Smooth muscle cell (in vitro differentiated cells): Measurements from ENCODE around the gene CLEC11A. TPM values are rescaled to one million over a fixed set of nuclear protein-coding genes. Genes with fewer than 3 reads are reported as not detected.
"Not testable (repeated sequence)": the region's sequence is repeated elsewhere in the genome, so short reads cannot be mapped to it uniquely, and the experiment has no call there.

Experiments
- DNase-seq: peaks from one replicate; lab custom pipeline; 2025; ENCODE audit not compliant: unreplicated experiment; lab: John Stamatoyannopoulos, UW
- H2AFZ ChIP-seq: fragments of 200-600 bp; sonication (generic); 2 replicates; pipeline ENCODE4 v1.6.0; 2016; ENCODE audit warnings: antibody characterized with exemption, low read depth, mild to moderate bottlenecking
- H3F3A ChIP-seq: fragments of 200-600 bp; sonication (generic); 2 replicates; pipeline ENCODE4 v1.6.0; 2017; ENCODE audit warnings: antibody characterized with exemption, low read depth
- H3K27ac ChIP-seq: fragments of 200-600 bp; sonication (generic); 2 replicates; pipeline ENCODE4 v1.5.1; 2016; ENCODE audit warnings: low read depth, mild to moderate bottlenecking
- H3K27me3 ChIP-seq: fragments of 200-600 bp; sonication (generic); 2 replicates; pipeline ENCODE4 v1.6.1; 2016; ENCODE audit warnings: low read depth, mild to moderate bottlenecking
- H3K36me3 ChIP-seq: fragments of 200-600 bp; sonication (generic); 2 replicates; pipeline ENCODE4 v1.5.1; 2016; ENCODE audit warnings: low read depth
- H3K4me1 ChIP-seq: fragments of 200-600 bp; sonication (generic); 2 replicates; pipeline ENCODE4 v1.5.1; 2016; ENCODE audit warnings: low read depth
- H3K4me2 ChIP-seq: fragments of 200-600 bp; sonication (generic); 2 replicates; pipeline ENCODE4 v1.6.0; 2016; ENCODE audit warnings: mild to moderate bottlenecking
- H3K4me3 ChIP-seq: fragments of 200-600 bp; sonication (generic); 2 replicates; pipeline ENCODE4 v1.5.1; 2016; ENCODE audit warnings: mild to moderate bottlenecking
- H3K79me2 ChIP-seq: fragments of 200-600 bp; sonication (generic); 2 replicates; pipeline ENCODE4 v1.6.0; 2016; ENCODE audit warnings: low read depth, mild to moderate bottlenecking
- H3K9ac ChIP-seq: fragments of 200-600 bp; sonication (generic); 2 replicates; pipeline ENCODE4 v1.6.0; 2016; ENCODE audit warnings: low read depth
- H3K9me3 ChIP-seq: fragments of 200-600 bp; sonication (generic); replicated peaks from 2 replicates; pipeline ENCODE4 v1.5.1; 2016; ENCODE audit warnings: low read depth
- H4K20me1 ChIP-seq: fragments of 200-600 bp; sonication (generic); 2 replicates; pipeline ENCODE4 v1.6.0; 2016; ENCODE audit warnings: low read depth
- WGBS: methylation state at CpG from one replicate; pipeline ENCODE4 v1.1.7; 2016; ENCODE audit warnings: low lambda C conversion rate; 5-methylcytosine and 5-hydroxymethylcytosine counted together
- polyA plus RNA-seq: library from polyadenylated mRNA; unstranded; fragments of >200 nt; fragmentation: Nextera tagmentation; extraction: Ambion mirVana; gene quantifications from 2 replicates; pipeline ENCODE4 v1.2.1, GENCODE V29; 2016
- total RNA-seq: library from RNA; depleted of rRNA; stranded (reverse); fragments of >200 nt; gene quantifications from 2 replicates; pipeline ENCODE4 v1.2.3, GENCODE V29; 2014
- TF ChIP-seq, protein P1 (sequence below): fragments of 200-600 bp; sonication (generic); IDR thresholded peaks from 2 replicates; pipeline ENCODE4 v1.5.1; 2017; ENCODE audit warnings: borderline replicate concordance, mild to moderate bottlenecking, antibody characterized with exemption; ENCODE audit not compliant: insufficient read depth, poor library complexity, severe bottlenecking

CLEC11A gene
- total and polyA plus RNA-seq, 2 experiments from 2014 or later: 48.3 to 155 TPM

DNA sequence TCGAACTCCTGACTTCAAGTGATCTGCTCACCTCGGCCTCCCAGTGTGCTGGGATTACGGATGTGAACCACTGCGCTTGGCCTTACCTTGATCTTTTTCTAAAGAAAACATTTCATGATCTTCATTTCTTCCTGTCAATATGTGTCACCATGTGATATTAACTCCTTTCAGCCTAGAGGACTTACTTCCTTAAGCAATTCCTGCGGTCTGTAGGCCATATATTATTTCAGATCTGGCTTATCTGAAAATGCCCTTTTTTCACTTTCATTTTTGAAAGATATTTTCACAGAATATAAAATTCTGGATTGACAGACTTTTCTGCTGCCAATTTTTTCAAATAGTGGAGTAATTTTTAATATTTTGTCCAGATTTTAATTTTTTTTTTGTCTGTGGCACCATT, 45.1 kb downstream of the CLEC11A start:
- H3K4me2 ChIP-seq: no peak overlapping the region
- no peaks in the 10 kb centered on the region for H4K20me1 ChIP-seq
- H2AFZ ChIP-seq: no peak overlapping the region
- TF ChIP-seq, protein P1, sequence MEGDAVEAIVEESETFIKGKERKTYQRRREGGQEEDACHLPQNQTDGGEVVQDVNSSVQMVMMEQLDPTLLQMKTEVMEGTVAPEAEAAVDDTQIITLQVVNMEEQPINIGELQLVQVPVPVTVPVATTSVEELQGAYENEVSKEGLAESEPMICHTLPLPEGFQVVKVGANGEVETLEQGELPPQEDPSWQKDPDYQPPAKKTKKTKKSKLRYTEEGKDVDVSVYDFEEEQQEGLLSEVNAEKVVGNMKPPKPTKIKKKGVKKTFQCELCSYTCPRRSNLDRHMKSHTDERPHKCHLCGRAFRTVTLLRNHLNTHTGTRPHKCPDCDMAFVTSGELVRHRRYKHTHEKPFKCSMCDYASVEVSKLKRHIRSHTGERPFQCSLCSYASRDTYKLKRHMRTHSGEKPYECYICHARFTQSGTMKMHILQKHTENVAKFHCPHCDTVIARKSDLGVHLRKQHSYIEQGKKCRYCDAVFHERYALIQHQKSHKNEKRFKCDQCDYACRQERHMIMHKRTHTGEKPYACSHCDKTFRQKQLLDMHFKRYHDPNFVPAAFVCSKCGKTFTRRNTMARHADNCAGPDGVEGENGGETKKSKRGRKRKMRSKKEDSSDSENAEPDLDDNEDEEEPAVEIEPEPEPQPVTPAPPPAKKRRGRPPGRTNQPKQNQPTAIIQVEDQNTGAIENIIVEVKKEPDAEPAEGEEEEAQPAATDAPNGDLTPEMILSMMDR: no peak
- no peak overlapping the region for H3K4me3 ChIP-seq
- H3K4me1 ChIP-seq: no peaks in the 10 kb centered on the region
- H3K27ac ChIP-seq: no peak overlapping the region
- H3K9ac ChIP-seq: no peak overlapping the region
- H3K79me2 ChIP-seq: no peaks in the 10 kb centered on the region
- H3K9me3 ChIP-seq: no peaks in the 10 kb centered on the region
- no peaks in the 10 kb centered on the region for H3K27me3 ChIP-seq
- H3F3A ChIP-seq: no peaks in the 10 kb centered on the region
- 93% methylated on average over 5 of the region's 5 CpGs for WGBS
- no peaks in the 10 kb centered on the region for H3K36me3 ChIP-seq
- no peak for DNase-seq

DNA sequence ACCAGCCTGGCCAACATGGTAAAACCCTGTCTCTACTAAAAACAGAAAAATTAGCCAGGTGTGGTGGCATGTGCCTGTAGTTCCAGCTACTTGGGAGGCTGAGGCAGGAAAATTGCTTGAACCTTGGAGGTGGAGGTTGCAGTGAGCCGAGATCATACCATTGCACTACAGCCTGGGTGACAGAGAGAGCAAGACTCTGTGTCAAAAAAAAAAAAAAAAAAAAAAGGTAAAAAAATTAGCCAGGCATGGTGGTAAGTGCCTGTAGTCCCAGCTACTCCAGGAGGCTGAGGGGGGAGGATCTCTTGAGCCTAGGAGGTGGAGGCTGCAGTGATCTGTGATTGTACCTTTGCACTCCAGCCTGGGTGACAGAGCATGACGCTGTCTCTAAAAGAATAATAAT, 47.0 kb downstream of the CLEC11A start, which contains the start of gene GPR32:
GPR32 (plus strand) TSS at position 301 of the 400 bp plus-strand sequence. CDS start 137 bp downstream, outside the sequence.
- not testable (repeated sequence) for H3K4me2 ChIP-seq, H3K36me3 ChIP-seq, H3K27me3 ChIP-seq, DNase-seq, H4K20me1 ChIP-seq, H3K27ac ChIP-seq, H3F3A ChIP-seq, H3K9ac ChIP-seq, H3K9me3 ChIP-seq, H3K4me1 ChIP-seq, H3K4me3 ChIP-seq, H2AFZ ChIP-seq, H3K79me2 ChIP-seq
- WGBS: 81% methylated on average over 2 of the region's 2 CpGs

DNA sequence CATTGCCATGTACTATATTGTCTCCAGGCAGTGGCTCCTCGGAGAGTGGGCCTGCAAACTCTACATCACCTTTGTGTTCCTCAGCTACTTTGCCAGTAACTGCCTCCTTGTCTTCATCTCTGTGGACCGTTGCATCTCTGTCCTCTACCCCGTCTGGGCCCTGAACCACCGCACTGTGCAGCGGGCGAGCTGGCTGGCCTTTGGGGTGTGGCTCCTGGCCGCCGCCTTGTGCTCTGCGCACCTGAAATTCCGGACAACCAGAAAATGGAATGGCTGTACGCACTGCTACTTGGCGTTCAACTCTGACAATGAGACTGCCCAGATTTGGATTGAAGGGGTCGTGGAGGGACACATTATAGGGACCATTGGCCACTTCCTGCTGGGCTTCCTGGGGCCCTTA, 47.7 kb downstream of the CLEC11A start:
- WGBS: 89% methylated on average over 13 of the region's 13 CpGs
- H3K9ac ChIP-seq: no peak overlapping the region
- H3K36me3 ChIP-seq: no peaks in the 10 kb centered on the region
- H3K27ac ChIP-seq: no peak overlapping the region
- H3K4me2 ChIP-seq: no peak overlapping the region
- H4K20me1 ChIP-seq: no peaks in the 10 kb centered on the region
- no peaks in the 10 kb centered on the region for H3F3A ChIP-seq
- no peaks in the 10 kb centered on the region for H3K79me2 ChIP-seq
- no peaks in the 10 kb centered on the region for H3K27me3 ChIP-seq
- no peak overlapping the region for H3K4me3 ChIP-seq
- TF ChIP-seq, protein P1: no peak
- DNase-seq: no peak
- no peaks in the 10 kb centered on the region for H3K4me1 ChIP-seq
- H3K9me3 ChIP-seq: no peaks in the 10 kb centered on the region
- H2AFZ ChIP-seq: no peak overlapping the region

DNA sequence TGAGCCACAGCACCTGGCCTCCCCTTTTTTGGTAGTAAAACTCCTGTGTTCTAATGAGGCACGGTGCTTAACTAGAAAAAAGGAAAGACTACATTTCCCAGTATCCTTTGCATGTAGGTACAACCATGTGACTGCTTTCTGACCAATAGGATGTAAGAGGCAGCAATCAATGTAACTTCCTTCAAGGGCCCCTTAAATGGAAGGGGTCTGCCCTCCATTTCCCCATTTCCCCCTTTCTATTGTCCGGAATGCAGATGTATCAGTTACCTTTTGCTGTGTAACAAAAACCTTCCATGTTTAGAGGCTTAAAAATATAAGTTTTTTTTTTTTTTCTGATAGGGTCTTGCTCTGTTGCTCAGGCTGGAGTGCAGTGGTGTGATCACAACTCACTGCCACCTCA, 49.3 kb downstream of the CLEC11A start:
- H3K4me3 ChIP-seq: no peak overlapping the region
- no peaks in the 10 kb centered on the region for H3F3A ChIP-seq
- no peaks in the 10 kb centered on the region for H3K9me3 ChIP-seq
- H4K20me1 ChIP-seq: no peaks in the 10 kb centered on the region
- no peak overlapping the region for H2AFZ ChIP-seq
- DNase-seq: no peak
- TF ChIP-seq, protein P1: no peak
- H3K4me2 ChIP-seq: no peak overlapping the region
- H3K9ac ChIP-seq: no peak overlapping the region
- 68% methylated on average over 2 of the region's 2 CpGs for WGBS
- no peaks in the 10 kb centered on the region for H3K79me2 ChIP-seq
- H3K36me3 ChIP-seq: no peaks in the 10 kb centered on the region
- H3K27me3 ChIP-seq: peaks cover 4% of the 10 kb centered on the region
- no peaks in the 10 kb centered on the region for H3K4me1 ChIP-seq
- H3K27ac ChIP-seq: no peak overlapping the region

DNA sequence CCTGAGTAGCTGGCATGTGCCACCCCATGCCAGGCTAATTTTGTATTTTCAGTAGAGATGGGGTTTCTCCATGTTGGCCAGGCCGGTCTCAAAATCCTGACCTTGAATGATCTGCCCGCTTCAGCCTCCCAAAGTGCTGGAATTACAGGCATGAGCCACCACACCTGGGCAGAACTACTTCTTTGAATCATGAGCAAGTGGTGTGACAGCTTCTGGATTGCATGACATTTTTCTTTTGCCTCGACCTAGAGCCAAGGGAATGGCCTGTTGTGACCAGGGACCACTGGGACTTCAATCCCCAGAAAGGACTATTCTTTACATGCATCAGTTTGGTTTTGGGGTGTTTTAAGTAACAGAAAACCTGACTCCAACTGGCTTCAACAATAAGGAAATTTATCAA, 49.7 kb downstream of the CLEC11A start:
- DNase-seq, H4K20me1 ChIP-seq, H3K4me3 ChIP-seq, H3K27me3 ChIP-seq, H2AFZ ChIP-seq, H3K79me2 ChIP-seq, H3K9ac ChIP-seq, H3K9me3 ChIP-seq, H3F3A ChIP-seq, H3K36me3 ChIP-seq, H3K4me2 ChIP-seq, H3K4me1 ChIP-seq, H3K27ac ChIP-seq: not testable (repeated sequence)
- 92% methylated on average over 3 of the region's 3 CpGs for WGBS

DNA sequence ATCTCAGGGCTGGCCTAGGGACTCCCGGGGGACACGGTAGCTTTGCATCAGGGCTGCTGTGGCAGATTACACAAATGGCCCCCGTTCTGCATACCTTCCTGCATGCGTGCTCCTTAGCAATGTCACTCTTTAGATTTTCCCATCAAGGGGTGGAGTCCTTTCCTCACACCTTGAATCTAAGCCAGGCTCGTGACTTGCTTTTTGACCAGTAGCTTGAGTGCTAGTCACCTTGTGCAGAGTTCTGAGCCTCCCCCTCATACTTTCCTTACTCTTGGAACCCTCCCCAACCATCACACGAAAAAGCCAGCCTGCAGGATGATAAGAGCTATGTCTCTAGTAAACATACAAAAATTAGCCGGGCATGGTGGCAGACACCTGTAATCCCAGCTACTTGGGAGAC, 50.3 kb downstream of the CLEC11A start:
- H3K27ac ChIP-seq, H3K79me2 ChIP-seq, H4K20me1 ChIP-seq, H3K4me2 ChIP-seq, H3F3A ChIP-seq, H3K4me1 ChIP-seq, DNase-seq, H3K4me3 ChIP-seq, H2AFZ ChIP-seq, H3K9ac ChIP-seq, H3K36me3 ChIP-seq, H3K9me3 ChIP-seq: not testable (repeated sequence)
- 81% methylated on average over 7 of the region's 7 CpGs for WGBS
- H3K27me3 ChIP-seq: peaks cover 14% of the 10 kb centered on the region
